IPS-15b (cell line): ENCODE measurements around the gene AHR.

Source experiments
- H3K27me3 ChIP-seq: one replicate; pipeline ENCODE4 v1.6.1; 2013; ENCODE audit warnings: low read length; ENCODE audit not compliant: control insufficient read depth, insufficient read depth
- H3K36me3 ChIP-seq: one replicate; pipeline ENCODE4 v1.6.1; 2013; ENCODE audit warnings: low read length; ENCODE audit not compliant: control insufficient read depth, insufficient read depth
- H3K4me1 ChIP-seq: one replicate; pipeline ENCODE4 v1.6.1; 2013; ENCODE audit warnings: mild to moderate bottlenecking, low read length; ENCODE audit not compliant: control insufficient read depth, insufficient read depth
- H3K4me3 ChIP-seq: one replicate; pipeline ENCODE4 v1.5.1; 2013; ENCODE audit warnings: low read depth, low read length
- H3K9ac ChIP-seq: one replicate; pipeline ENCODE4 v1.6.1; 2013; ENCODE audit warnings: low read depth, mild to moderate bottlenecking, low read length
- H3K9me3 ChIP-seq: one replicate; pipeline ENCODE4 v1.6.1; 2013; ENCODE audit warnings: mild to moderate bottlenecking, low read length; ENCODE audit not compliant: control insufficient read depth, insufficient read depth

AHR gene

DNA sequence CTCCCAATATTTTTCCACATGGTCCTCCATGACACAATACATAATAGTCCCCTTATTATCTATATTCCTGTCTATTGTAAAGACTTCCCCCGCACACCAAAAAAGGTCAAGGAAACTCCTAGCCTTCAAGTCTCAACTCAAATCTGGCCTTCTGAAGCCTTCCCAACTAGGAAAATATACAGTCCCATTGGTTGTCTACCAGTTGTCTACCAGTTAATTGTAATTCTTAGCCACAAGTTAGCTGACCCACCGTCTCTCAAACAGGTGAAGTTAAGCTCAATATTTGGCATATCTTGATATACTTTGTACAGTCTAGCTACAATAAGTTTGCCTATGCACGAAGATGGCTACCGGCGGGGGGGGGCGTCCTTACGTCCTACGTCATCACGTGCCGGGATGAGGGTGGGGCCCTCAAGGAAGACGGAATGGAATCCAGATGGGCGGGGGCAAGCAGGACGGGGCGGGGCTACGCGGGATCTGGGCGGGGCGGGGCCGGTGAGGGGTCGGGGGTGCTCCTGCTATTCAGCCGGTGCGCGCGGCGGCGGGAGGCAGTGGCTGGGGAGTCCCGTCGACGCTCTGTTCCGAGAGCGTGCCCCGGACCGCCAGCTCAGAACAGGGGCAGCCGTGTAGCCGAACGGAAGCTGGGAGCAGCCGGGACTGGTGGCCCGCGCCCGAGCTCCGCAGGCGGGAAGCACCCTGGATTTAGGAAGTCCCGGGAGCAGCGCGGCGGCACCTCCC, at the start of gene AHR:
AHR (plus strand) TSS at position 551 of the 738 bp plus-strand sequence. CDS start 613 bp downstream, outside the sequence.
- peak within 1 kb of the TSS; percentile 38 for H3K9ac ChIP-seq
- H3K4me3 ChIP-seq: peak within 1 kb of the TSS; percentile 71

DNA sequence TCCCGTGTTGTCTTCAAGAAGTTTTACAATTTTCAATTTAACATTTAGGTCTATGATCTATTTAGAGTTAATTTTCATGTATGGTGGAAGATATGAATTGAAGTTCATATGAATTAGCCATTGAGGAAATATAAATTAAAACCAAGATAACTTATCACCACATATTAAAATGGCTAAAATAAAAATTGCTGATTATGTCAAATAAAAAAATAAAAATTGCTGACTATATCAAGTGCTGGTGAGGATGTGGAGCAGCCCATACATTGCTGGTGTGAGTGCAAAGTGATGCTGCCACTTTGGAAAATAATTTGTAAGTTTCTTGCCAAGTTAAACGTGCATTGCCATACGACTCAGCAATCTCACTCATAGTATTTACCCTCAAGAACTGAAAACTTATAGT, 44.6 kb upstream of the AHR start:
- Histone ChIP-seq H3K27me3 (no peaks in the 10 kb centered on the region), H3K4me1 (no peaks in the 10 kb centered on the region), H3K9me3 (no peaks in the 10 kb centered on the region), H3K9ac (no peak overlapping the region), H3K36me3 (no peaks in the 10 kb centered on the region), H3K4me3 (no peak overlapping the region)

More for the DNA sequence above, at the start of gene AHR:
- peaks cover 4% of the 10 kb centered on the region for H3K4me1 ChIP-seq
- H3K36me3 ChIP-seq: no peaks in the 10 kb centered on the region
- H3K9me3 ChIP-seq: no peaks in the 10 kb centered on the region
- peaks cover 11% of the 10 kb centered on the region for H3K27me3 ChIP-seq

DNA sequence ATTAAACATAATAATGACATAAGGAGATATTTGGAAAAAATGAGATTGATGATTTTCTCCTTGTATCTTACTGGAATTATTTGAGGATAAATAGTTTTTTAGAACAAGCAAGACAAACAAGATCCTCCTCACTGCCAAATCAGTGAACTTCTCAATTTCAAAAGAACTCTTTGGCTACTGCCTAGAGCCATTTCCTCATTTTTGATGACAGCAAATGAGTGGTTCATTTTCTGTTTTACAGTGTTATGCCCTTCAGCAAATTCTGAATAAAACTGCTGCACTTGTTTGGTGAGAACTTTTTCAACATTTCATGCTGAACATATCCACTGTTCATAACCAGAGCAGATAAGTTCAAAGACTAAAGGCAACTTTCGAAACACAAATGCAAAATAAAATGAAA, 42.5 kb upstream of the AHR start:
- Histone ChIP-seq H3K27me3 (no peaks in the 10 kb centered on the region), H3K9ac (no peak overlapping the region), H3K4me1 (no peaks in the 10 kb centered on the region), H3K36me3 (no peaks in the 10 kb centered on the region), H3K9me3 (no peaks in the 10 kb centered on the region), H3K4me3 (no peak overlapping the region)

DNA sequence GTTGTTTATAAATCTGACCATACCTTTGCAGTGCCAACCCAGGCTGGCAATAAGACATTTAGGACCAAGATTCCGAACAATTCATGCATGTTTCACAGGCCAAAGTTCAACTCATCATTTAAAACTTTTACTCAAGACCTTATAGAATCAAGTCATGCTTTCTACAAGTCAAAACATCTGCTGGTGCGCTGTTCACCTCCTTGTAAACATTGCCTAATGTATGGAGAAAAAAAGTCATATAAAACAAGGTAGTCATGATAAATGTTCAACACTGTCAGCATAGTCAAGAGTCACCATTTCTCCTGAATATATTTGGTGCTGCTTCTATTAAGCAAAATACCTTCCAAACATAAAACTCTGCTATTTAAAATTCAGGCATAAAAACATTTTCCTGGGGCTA, 42.1 kb upstream of the AHR start:
- Histone ChIP-seq H3K36me3 (no peaks in the 10 kb centered on the region), H3K9me3 (no peaks in the 10 kb centered on the region), H3K27me3 (no peaks in the 10 kb centered on the region), H3K4me3 (no peak overlapping the region), H3K4me1 (no peaks in the 10 kb centered on the region), H3K9ac (no peak overlapping the region)

DNA sequence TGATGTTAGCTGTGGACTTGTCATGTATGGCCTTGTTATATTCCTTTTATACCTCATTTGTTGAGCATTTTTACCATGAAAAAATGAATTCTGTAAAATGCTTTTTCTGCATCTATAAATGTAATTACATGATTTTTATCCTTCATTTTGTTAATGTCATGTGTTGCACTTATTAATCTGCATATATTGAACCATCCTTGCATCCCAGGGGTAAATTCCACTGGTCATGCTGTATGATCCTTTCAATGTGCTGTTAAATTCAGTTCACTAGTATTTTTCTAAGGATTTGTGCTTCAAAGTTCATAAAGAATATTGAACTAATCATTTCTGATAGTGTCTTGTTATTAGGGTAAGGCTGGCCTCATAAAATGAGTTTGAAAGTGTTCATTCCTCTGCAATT, 31.9 kb upstream of the AHR start:
- H3K4me3 ChIP-seq: no peak overlapping the region
- no peak overlapping the region for H3K9ac ChIP-seq
- no peaks in the 10 kb centered on the region for H3K36me3 ChIP-seq
- no peaks in the 10 kb centered on the region for H3K4me1 ChIP-seq
- no peaks in the 10 kb centered on the region for H3K9me3 ChIP-seq
- H3K27me3 ChIP-seq: no peaks in the 10 kb centered on the region

DNA sequence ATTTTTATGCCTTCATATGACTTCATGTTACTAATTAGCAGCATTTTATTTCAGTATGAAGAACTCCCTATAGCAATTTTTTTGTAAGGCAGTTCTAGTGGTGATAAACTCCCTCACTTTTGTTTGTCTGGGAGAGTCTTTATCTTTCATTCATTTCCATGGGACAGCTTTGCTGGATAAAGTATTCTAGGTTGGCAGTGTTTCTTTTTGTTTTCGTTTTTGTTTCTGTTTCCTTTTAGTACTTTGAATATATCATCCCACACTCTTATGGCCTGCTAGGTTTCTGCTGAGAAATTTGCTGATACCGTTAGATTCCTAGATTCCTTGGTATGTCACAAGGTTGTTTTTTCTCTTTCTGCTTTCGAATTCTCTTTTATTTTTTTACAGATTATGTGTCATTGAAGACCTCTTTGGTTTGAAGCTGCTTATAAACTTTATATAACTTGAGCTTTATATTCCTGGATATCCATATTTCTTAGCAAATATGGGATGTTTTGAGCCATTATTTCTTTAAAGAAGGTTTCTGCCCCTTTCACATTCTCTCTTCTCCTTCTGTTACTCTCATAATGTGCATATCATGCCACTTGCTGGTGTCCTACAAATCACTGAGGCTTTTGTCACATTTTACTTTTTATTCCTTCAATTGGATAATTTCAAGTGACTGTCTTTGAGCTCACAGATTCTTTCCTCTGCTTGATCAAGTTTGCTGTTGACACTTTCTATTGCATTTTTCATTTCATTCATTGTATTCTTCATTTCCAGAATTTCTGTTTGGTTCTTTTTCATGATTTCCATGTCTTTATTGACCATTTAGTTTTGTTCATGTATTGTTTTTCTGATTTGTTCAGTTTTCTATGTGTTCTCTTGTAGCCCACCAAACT, 28.9 kb upstream of the AHR start:
- no peaks in the 10 kb centered on the region for H3K9me3 ChIP-seq
- H3K4me1 ChIP-seq: no peaks in the 10 kb centered on the region
- no peaks in the 10 kb centered on the region for H3K36me3 ChIP-seq
- H3K27me3 ChIP-seq: no peaks in the 10 kb centered on the region
- H3K4me3 ChIP-seq: no peak overlapping the region
- no peak overlapping the region for H3K9ac ChIP-seq

DNA sequence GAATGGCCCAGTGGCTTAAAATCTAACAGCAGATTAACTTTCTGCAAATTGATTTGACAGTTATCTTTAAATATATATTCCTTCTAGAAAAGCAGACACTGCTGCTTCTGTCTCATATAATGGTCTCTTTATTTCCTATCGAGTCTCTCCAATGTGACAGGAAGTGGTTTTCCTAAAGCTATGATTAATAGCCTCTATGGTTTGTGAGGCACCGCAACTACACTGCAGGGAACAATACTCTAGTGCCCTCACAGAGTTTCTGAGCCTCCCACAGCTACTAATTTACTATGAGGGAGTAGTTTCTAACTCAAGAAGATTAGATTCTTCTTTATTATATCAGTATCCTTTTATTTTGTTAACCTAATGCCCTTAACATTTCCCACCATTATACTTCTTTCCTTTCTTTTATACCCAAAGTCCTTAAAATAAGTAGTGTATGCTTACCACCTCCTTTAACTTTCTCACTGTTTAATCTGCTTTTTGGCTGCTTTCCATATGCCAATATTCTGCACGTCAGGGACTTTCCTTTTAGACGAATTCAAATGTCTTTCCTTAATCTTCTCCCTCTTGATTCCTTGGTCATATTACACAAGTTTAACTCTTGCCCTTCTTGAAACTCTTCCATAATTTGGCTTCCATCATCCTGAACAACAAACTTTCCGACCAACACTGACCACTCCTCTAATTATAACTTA, 23.8 kb upstream of the AHR start:
- Histone ChIP-seq H3K27me3 (no peaks in the 10 kb centered on the region), H3K4me1 (no peaks in the 10 kb centered on the region), H3K9ac (no peak overlapping the region), H3K4me3 (no peak overlapping the region), H3K9me3 (no peaks in the 10 kb centered on the region), H3K36me3 (no peaks in the 10 kb centered on the region)

DNA sequence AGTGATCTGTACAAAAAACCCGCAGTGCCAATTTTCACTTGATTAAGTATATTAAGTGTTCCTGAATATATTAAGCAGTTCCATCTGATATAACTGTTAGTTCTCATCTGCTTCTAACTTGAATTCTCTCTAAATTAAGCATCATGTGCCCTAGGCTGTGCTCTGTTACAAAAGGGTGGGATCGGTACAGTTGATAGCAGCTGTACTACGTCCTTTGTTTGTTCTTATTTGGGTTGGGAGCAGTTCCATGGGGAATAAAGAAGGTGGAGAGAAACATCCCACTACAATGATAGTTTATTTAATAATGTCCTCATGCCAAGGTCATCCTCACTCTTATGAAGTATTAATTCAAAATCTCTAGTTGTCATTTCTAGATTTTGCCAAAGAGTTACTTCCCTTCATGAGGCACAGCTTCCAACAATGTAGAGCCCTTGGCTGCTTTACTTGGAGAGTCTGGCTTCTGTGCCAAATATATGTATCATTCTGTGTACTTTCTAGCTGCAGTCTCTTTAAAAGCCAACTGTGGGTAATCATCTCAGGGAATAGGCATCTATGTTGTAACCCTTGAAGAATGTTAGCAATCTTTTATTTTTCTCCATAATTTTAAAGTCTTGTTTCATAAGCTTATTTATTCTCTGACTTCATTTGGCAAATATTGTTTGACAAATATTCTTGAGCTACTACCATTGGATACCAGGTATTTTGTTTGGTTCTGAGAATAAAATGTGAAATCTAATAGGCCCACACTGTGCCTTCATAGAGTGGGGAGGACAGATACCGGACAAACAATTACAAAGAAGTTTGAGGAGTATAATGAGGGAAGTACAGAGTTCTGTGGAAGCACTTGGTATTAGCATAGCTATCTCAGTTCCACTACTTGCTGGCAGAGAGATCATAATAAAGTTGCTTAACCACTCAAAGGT, 22.4 kb upstream of the AHR start:
- no peak overlapping the region for H3K4me3 ChIP-seq
- no peak overlapping the region for H3K9ac ChIP-seq
- H3K4me1 ChIP-seq: no peaks in the 10 kb centered on the region
- H3K27me3 ChIP-seq: no peaks in the 10 kb centered on the region
- H3K36me3 ChIP-seq: no peaks in the 10 kb centered on the region
- no peaks in the 10 kb centered on the region for H3K9me3 ChIP-seq

DNA sequence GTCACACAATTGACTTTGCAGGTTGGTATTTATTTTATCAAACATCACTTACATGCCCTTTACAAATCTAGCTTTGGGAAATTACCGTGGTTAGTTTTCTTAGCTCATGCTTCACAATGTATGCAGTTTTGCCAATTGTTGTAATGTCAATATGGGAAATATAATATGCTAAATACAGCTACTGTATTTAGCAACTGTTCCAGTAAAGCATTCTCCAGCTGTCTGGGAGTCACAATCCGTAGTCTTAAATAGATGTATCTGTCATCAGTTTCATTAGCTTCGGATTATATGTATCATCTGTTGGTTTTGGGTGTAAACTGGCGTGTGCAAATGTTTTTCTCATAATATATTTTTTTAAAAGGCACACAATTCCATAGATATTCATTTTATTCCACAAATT, 19.4 kb upstream of the AHR start:
- H3K27me3 ChIP-seq: no peaks in the 10 kb centered on the region
- no peaks in the 10 kb centered on the region for H3K36me3 ChIP-seq
- H3K4me1 ChIP-seq: no peaks in the 10 kb centered on the region
- no peak overlapping the region for H3K4me3 ChIP-seq
- H3K9me3 ChIP-seq: no peaks in the 10 kb centered on the region
- no peak overlapping the region for H3K9ac ChIP-seq

DNA sequence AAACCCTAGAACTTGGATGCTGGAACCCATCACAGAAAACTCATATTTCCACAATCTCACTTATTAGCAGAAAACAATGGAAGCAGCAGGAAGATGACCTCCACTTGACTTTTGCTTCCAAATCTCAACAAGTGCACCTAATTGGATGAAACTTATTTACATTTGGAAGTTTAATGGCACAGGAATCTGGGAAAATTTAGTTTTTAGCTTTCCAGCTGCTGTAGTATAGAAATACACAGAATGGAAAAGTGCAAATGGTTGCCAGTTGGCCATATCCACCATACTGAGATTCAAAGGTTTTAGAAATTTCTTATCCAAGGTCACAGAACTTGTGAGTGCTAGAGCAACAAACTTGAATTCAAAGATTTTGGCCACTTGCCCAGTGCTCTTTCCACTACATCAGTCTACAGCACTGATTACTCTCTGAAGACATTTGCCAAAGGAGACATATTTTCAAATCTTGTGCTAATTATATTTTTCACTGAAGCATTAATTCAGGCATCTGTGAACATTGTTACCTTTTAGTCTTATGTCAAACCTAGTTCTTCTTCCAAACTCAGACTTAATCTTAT, 9.3 kb upstream of the AHR start:
- Histone ChIP-seq H3K9ac (no peak overlapping the region), H3K4me1 (no peaks in the 10 kb centered on the region), H3K27me3 (no peaks in the 10 kb centered on the region), H3K4me3 (no peak overlapping the region), H3K9me3 (no peaks in the 10 kb centered on the region), H3K36me3 (no peaks in the 10 kb centered on the region)

DNA sequence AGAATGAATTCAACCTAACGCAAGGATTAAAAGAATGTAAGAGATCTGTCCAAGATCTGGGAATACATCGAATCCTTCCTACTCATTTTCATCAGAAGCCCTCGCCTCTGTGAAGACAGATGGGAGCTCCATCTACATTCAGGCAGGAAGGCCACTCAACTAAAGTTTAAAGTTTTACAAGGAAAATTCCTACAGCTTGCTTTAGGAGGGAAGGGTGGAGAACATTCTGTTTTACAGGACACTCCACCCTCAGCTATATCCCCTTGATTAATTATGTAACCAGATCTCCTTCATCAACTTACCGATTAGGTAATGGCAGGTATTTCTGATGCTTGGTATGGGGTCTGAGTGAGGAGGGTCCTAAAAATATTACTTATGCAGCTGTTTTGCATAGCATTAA, 5.6 kb upstream of the AHR start:
- H3K4me1 ChIP-seq: no peaks in the 10 kb centered on the region
- no peak overlapping the region for H3K4me3 ChIP-seq
- H3K36me3 ChIP-seq: no peaks in the 10 kb centered on the region
- H3K9ac ChIP-seq: no peak overlapping the region
- peaks cover 3% of the 10 kb centered on the region for H3K27me3 ChIP-seq
- H3K9me3 ChIP-seq: no peaks in the 10 kb centered on the region
